KMS-11 (cell line): ENCODE measurements around the gene ITGBL1.

Source experiments
- H2AFZ ChIP-seq: fragments of 200-600 bp; sonication (generic); 2 replicates; pipeline ENCODE4 v1.6.1; 2016; ENCODE audit warnings: antibody characterized with exemption, mixed run types, low read depth
- H3K27ac ChIP-seq: fragments of 200-600 bp; sonication (generic); 2 replicates; pipeline ENCODE4 v1.6.1; 2016; ENCODE audit warnings: mild to moderate bottlenecking, mixed run types
- H3K27me3 ChIP-seq: fragments of 200-600 bp; sonication (generic); 2 replicates; pipeline ENCODE4 v1.6.1; 2017; ENCODE audit warnings: mild to moderate bottlenecking, low read depth, mixed run types, moderate library complexity; ENCODE audit not compliant: insufficient read depth
- H3K36me3 ChIP-seq: fragments of 200-600 bp; sonication (generic); 2 replicates; pipeline ENCODE4 v1.6.1; 2017; ENCODE audit warnings: mild to moderate bottlenecking, mixed run types; ENCODE audit not compliant: insufficient read depth
- H3K4me1 ChIP-seq: fragments of 200-600 bp; sonication (generic); 2 replicates; pipeline ENCODE4 v1.6.1; 2016; ENCODE audit warnings: mild to moderate bottlenecking, low read depth, mixed run types; ENCODE audit not compliant: poor library complexity, severe bottlenecking
- H3K4me2 ChIP-seq: fragments of 200-600 bp; sonication (generic); 2 replicates; pipeline ENCODE4 v1.7.0; 2016; ENCODE audit warnings: mild to moderate bottlenecking, mixed run types
- H3K4me3 ChIP-seq: fragments of 200-600 bp; sonication (generic); IDR thresholded peaks from 2 replicates; pipeline ENCODE4 v1.6.1; 2017; ENCODE audit warnings: low read depth, low read length, mixed read lengths; ENCODE audit not compliant: insufficient read depth
- H3K79me2 ChIP-seq: fragments of 200-600 bp; sonication (generic); 2 replicates; pipeline ENCODE4 v1.6.1; 2016; ENCODE audit warnings: low read depth, mixed run types; ENCODE audit not compliant: insufficient read depth
- H3K9ac ChIP-seq: fragments of 200-600 bp; sonication (generic); 2 replicates; pipeline ENCODE4 v1.6.1; 2016; ENCODE audit warnings: mild to moderate bottlenecking, mixed run types
- H4K20me1 ChIP-seq: fragments of 200-600 bp; sonication (generic); 2 replicates; pipeline ENCODE4 v1.6.1; 2016; ENCODE audit warnings: mild to moderate bottlenecking, mixed run types; ENCODE audit not compliant: insufficient read depth
- TF ChIP-seq, protein P1 (sequence below): fragments of 200-600 bp; sonication (generic); conservative IDR thresholded peaks from 2 replicates; pipeline ENCODE4 v1.6.1; 2017; ENCODE audit warnings: low read depth, mild to moderate bottlenecking, antibody characterized with exemption, low read length, moderate library complexity, mixed read lengths

ITGBL1 gene

DNA sequence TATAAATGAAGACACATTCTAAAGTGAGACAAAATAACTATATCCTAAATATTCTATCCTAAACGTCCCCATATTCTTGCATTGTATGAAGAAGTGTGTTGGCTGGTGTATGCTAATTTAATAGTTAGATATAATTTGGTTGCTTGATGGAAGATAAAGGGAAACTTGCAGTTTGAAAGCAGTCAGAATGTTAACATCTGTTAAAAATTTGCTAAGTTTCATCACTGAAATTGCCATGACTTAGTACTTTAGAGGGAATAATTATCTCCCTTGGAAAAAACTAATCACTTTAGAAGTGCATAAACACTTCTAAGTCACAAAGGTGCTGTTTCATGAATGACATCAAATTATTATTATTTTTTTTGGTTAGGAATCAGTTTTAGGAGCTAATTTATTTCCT is 61.6 kb downstream of the ITGBL1 start:
- H3K4me2 ChIP-seq: no peak overlapping the region

DNA sequence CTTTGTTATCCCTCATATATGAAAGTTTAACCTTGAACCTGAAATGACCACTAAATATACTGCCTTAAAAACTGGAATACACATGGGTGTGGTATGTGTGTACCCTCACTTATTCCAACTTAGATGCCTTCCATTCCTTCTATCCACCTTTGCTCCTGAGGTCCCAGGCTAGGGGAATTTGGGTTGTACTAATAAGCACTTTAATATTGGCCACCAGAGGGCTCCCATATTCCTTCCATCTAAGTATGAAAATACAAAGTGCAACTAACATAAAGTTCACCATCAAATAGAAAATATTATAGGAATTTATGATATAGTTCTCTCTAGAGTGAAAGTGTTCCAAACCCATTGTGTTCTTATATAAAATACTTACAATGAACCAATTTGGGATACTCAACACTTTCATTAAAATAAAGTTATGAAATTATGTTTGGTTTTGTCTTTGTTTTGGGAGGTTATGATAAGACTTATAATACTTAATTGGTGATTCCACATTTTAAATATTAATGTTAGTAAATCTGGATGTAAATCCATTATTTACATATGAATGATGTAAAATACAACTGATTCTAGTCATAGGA is 62.3 kb downstream of the ITGBL1 start:
- Histone ChIP-seq H3K9ac (no peak overlapping the region), H3K79me2 (no peaks in the 10 kb centered on the region), H3K4me1 (no peaks in the 10 kb centered on the region), H3K4me2 (no peak overlapping the region), H4K20me1 (no peaks in the 10 kb centered on the region), H3K27me3 (no peaks in the 10 kb centered on the region), H3K4me3 (no peak overlapping the region), H3K36me3 (no peaks in the 10 kb centered on the region), H2AFZ (no peak overlapping the region), H3K27ac (no peak overlapping the region)
- TF ChIP-seq, protein P1, sequence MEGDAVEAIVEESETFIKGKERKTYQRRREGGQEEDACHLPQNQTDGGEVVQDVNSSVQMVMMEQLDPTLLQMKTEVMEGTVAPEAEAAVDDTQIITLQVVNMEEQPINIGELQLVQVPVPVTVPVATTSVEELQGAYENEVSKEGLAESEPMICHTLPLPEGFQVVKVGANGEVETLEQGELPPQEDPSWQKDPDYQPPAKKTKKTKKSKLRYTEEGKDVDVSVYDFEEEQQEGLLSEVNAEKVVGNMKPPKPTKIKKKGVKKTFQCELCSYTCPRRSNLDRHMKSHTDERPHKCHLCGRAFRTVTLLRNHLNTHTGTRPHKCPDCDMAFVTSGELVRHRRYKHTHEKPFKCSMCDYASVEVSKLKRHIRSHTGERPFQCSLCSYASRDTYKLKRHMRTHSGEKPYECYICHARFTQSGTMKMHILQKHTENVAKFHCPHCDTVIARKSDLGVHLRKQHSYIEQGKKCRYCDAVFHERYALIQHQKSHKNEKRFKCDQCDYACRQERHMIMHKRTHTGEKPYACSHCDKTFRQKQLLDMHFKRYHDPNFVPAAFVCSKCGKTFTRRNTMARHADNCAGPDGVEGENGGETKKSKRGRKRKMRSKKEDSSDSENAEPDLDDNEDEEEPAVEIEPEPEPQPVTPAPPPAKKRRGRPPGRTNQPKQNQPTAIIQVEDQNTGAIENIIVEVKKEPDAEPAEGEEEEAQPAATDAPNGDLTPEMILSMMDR: peak; percentile 65

More for the DNA sequence above, 61.6 kb downstream of the ITGBL1 start:
- Histone ChIP-seq H3K79me2 (no peaks in the 10 kb centered on the region), H2AFZ (no peak overlapping the region), H3K4me3 (no peak overlapping the region), H4K20me1 (no peaks in the 10 kb centered on the region), H3K4me1 (no peaks in the 10 kb centered on the region), H3K27me3 (no peaks in the 10 kb centered on the region), H3K27ac (no peak overlapping the region), H3K9ac (no peak overlapping the region), H3K36me3 (no peaks in the 10 kb centered on the region)
- TF ChIP-seq, protein P1: no peak

DNA sequence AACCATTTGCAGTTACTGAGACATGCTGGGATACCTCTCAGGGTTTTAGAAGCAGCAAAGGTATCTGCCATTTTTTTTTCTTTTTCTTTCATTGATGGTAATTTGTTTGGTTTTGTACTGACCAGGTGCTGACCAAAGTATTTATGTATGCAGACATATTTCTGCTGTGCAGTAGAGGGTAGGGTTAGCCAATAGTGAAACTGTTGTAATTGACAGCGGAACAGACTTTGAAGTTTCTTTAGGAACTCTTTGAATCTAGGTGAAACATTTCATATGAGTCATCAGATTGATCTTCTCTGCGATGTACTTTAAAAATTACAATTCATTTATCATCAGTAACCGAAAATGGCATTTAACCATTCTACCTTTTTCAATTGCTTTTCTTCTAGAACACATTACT is 63.0 kb downstream of the ITGBL1 start:
- TF ChIP-seq, protein P1: no peak
- H3K4me3 ChIP-seq: no peak overlapping the region
- no peak overlapping the region for H3K4me2 ChIP-seq
- H4K20me1 ChIP-seq: no peaks in the 10 kb centered on the region
- H3K27ac ChIP-seq: no peak overlapping the region
- H3K36me3 ChIP-seq: no peaks in the 10 kb centered on the region
- no peaks in the 10 kb centered on the region for H3K79me2 ChIP-seq
- no peak overlapping the region for H2AFZ ChIP-seq
- no peak overlapping the region for H3K9ac ChIP-seq
- no peaks in the 10 kb centered on the region for H3K4me1 ChIP-seq
- H3K27me3 ChIP-seq: no peaks in the 10 kb centered on the region

DNA sequence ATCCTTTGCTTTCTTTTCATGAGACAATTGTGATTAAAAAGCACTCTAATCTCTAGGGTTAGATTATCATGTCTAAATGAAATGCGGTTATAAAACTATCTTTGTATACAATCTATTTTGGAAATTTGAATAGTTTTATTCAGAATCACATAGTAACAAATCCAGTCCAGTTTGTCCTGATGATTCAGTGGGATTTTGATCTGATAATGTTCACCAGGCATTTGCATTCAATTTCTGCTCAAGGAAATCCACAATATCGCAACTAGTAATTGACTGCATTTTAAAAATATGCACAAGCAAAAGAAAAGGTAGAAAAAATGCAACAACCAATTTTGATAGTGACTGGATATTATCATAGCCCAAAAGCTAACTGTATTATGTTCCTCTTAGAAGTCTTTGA is 63.8 kb downstream of the ITGBL1 start:
- Histone ChIP-seq H3K27me3 (no peaks in the 10 kb centered on the region), H3K4me3 (no peak overlapping the region), H3K27ac (no peak overlapping the region), H3K4me2 (no peak overlapping the region), H3K4me1 (no peaks in the 10 kb centered on the region), H4K20me1 (no peaks in the 10 kb centered on the region), H3K9ac (no peak overlapping the region), H3K36me3 (no peaks in the 10 kb centered on the region), H2AFZ (no peak overlapping the region), H3K79me2 (no peaks in the 10 kb centered on the region)
- TF ChIP-seq, protein P1: no peak
